NCI-H446 treated with DMSO at 0.1 percent for 48 hours (cell line): ENCODE results near the gene RAB3GAP1.
"Not testable (repeated sequence)": the region's sequence is repeated elsewhere in the genome, so short reads cannot be mapped to it uniquely, and the experiment has no call there.

Experiments used
- DNase-seq: peaks from one replicate; lab custom pipeline; 2025; lab: John Stamatoyannopoulos, UW

RAB3GAP1 gene

GRCh38 chr2:135055182-135055786 is 3.2 kb downstream of the RAB3GAP1 start:
- DNase-seq: no peak

- no peak for DNase-seq
These were observed 4.7 kb downstream of the RAB3GAP1 start for GRCh38 chr2:135056790-135057189.

GRCh38 chr2:135059577-135059976 is 7.5 kb downstream of the RAB3GAP1 start:
- no peak for DNase-seq

DNA sequence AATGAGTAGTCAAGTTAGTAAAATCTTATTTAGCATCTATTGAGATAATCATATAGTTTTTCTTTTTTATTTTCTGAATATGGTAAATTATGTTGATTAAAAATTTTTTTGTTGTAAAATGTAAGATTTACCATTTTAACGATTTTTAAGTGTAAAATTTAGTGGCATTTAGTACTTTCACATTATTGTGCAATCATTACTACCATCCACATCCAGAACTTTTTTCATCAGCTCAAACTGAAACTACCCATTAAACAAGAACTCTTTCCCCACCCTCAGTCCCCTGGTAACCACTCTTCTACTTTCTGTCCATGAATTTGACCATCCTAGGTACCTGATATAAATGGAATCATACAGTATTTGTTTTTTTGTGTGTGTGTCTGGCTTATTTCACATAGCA is 11.1 kb downstream of the RAB3GAP1 start:
- DNase-seq: no peak

GRCh38 chr2:135064149-135064548 is 12.1 kb downstream of the RAB3GAP1 start:
- DNase-seq: no peak

DNA sequence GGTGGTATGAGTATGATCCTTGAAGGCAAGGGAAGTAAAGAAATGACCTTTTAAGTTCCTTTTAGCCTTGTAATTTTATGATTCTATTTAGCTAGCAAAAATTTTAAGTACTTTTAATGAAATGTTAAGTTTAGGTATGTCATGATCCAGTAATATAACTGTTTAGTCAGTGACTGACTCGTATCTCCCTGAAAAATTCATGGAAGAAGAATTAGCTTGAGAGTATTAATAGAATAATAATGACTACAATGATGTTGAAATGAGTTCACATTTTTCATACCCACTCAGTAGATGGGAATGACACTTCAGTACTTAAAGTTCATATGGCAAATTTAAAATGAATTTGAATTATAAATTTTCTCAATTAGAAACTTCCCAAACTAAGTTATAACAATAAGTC is 14.6 kb downstream of the RAB3GAP1 start:
- DNase-seq: no peak

DNA sequence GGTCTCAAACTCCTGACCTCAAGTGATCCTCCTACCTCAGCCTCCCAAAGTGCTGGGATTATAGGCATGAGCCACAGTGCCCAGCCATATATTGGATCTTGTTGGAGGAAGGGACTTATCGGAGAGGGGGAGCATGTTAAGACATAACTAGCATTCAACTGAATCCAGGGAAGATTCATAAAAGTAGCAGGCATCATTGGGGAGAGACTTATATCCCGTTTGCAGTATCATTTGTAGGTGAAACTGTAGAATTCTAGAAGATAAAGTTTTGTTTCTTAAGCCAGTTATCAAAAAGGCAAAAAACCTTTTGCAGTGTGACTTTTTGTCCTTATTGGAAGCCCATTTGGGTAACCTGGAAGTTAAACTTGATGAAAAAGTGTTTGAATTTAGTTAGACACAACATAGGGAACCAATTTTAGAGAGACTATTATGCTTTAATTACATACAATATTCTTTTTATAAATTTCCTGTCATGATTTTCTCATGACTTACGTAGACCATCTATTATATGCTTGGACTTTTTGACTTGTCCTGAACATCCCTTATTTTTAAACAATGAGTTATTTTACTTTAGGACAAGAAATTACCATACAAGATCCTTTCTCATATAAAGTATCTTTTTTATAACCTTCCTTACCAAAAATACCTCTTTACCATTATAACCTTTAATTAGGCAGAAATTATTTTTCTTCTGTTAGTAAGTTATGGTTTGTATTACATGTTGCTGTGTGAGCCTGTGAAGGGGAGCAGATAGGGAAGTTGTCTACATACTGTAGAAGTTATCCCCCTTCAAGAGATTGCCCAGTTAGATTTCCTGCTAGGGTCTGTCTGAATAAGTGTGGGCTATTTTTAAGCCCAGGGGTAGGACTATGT is 20.3 kb downstream of the RAB3GAP1 start:
- DNase-seq: no peak

DNA sequence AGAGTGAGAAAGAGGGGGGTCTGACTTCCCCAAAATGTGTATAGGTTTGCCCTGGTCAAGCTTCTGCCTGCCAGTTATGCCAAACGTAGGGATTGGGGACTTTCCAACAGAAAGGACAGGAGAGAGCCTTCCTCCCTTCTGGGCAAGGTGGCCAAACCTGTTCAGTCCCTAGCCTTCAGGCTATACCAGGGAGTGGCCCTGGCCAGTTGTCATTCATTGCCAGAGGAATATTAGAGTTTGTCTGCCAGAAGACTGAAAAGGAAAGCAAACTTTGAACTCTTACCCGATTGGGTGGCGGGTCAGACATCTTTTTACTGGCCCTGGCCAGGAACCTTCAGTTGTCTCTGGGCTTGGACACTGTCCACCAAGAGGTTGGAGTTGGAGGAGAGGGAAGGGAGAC is 22.1 kb downstream of the RAB3GAP1 start:
- no peak for DNase-seq

DNA sequence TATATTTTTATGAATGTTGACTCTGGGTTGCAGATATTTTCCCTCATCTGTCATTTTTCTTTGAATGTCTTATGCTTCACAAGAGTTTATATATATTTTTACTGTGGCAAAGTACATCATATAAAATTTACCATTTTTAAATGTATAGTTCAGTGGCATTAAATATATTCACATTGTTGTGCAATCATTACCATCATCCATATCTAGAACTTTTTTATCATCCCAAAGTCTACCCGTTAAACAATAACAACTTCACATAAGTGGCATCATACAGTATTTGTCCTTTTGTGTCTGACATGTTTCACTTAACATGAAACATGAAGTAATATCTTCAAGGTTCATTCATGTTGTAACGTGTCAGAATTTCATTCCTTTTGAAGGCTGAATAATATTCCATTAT is 24.5 kb downstream of the RAB3GAP1 start:
- no peak for DNase-seq

- no peak for DNase-seq
These were observed 26.3 kb downstream of the RAB3GAP1 start for GRCh38 chr2:135078417-135078816.

- DNase-seq: no peak
These were observed 34.1 kb downstream of the RAB3GAP1 start for GRCh38 chr2:135086222-135086621.

DNA sequence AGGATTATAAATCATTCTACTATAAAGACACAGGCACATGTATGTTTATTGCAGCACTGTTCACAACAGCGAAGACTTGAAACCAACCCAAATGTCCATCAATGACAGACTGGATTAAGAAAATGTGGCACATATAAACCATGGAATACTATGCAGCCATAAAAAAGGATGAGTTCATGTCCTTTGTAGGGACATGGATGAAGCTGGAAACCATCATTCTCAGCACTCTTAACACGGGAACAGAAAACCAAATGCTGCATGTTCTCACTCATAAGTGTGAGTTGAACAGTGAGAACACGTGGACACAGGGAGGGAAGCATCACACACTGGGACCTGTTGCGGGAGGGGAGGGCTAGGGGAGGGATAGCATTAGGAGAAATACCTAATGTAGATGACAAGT is 37.5 kb downstream of the RAB3GAP1 start:
- DNase-seq: not testable (repeated sequence)

DNA sequence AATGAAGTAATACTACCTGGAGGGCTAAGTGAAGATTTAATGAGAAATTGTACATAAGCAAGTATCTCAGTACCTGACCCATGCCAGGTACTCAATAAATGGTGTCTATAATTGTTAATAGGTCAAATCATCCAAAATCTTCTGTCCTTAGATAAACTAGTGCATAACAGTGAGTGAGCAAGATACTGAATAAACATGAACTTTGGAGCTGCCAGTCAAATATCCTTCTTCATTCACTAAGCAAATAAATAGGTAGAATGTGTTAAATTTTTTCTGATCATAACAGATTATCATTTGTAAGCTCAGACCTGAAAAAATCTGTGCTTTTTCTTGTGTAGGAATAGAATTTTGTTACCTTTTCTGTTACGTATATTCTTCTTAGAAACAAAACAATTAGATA is 39.6 kb downstream of the RAB3GAP1 start:
- DNase-seq: no peak

DNA sequence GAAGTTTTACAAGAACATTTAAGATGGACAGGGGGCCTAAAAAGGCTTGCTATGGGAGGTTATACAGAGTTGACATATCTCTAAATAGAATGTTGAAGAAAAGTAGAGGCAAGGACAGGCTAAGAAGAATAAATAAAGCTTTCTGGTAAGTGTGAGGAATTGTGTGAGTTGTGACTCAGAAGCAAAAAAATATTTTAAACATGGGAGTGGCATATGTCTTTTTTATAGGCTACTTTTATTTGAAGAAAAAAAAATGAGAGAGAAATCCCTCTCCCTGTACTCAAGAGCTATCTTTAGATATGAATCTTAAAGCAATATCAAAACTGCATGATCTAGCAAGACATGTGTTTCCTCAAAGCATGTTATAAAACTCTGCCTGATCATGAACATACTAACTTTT is 41.1 kb downstream of the RAB3GAP1 start:
- no peak for DNase-seq

- no peak for DNase-seq
These were observed 41.7 kb downstream of the RAB3GAP1 start for GRCh38 chr2:135093670-135094330.

DNA sequence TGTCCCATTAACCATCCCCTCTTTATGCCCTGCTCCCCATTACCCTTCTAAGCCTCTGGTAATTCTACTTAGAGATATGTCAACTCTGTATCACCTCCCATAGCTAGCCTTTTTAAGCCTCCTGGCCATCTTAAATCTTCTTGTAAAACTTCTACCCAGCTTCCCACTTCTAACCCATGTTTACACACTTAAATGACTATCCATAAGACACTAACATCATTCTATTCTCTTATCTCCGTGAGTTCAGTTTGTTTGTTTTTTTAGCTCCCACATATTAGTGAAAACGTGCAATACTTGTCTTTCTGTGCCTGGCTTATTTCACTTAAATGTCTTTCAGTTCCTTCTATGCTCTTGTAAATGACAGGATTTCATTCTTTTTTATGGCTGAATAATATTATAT is 42.4 kb downstream of the RAB3GAP1 start:
- DNase-seq: no peak

DNA sequence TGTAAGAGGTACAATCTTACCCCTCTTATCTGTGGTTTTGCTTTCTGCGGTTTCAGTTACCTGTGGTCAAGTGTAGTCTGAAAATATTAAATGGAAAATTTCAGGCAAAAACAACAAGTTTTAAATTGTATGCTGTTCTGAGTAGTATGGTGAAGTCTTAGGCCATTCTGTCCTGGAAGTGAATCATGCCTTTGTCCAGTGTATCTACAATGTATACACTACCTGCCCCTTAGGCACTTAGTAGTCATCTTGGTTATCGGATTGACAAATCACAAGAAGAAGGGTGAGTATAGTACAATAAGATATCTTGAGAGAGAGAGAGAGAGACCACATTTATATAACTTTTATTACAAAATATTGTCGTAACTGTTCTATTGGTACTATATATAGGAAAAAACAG is 43.5 kb downstream of the RAB3GAP1 start:
- DNase-seq: no peak

DNA sequence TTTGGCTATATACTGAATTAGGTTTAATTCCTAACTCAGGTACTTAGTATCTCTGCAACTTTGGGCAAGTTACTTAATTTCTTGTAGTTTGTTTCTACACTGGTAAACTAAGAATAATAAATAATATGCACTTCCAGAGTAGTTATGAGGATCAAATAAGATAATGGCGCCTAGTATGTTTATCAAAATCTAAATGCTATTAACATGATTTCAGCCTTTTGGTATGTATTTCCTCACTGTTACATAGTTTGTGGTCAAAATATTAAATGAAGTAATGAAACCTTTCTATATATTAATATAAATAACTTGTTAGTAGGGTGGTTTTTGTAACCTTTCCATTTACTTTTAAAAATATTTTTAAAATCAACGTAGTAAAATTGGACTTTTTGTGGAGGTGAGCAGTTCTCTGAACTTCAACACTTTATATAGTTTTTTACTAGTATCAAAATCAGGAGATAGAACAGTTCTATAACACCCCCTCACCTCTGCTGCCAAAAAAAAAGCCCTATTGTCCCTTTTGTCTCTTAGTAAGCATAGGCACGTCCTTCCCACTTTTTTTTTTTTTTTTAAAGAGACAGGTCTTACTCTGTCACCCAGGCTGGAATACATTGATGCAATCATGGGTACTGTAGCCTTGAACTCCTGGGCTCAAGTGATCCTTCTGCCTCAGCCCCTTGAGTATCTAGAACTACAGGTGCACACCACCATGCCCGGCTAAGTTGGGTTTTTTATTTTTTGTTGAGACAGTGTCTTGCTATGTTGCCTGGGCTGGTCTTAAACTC is 44.8 kb downstream of the RAB3GAP1 start:
- no peak for DNase-seq

- DNase-seq: no peak
These were observed 45.6 kb downstream of the RAB3GAP1 start for GRCh38 chr2:135097532-135098231.

DNA sequence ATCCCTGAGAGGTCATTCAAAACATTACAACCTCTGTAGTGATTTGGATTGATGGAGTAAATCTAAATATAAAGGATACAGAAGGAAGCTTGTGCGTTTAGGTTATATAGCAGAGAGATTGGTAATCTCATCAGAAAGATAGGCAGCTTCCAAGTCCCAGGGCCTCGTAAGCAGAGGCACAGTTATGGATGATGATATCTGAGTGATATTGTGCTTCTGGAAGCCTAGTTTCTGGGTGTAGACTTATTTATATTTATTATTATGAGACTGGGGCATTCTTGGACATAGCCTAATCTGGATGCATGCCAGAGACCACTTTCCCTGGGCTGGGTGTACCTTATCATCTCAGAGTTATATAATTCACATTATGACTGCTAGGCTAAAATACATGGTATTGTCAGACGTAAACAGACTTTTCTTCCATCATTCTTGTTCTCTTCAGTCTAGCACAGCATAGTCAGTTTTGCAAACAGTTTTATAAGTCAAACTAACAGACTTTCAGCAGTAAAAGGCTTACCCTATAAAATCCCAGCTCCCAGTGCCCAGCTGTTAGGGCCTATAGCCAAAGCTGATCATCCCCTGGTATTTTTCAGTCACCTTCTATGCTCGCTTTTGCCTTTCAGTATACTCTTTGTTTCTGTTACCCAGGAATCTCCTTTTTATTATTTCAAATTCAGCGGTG is 47.9 kb downstream of the RAB3GAP1 start:
- no peak for DNase-seq

DNA sequence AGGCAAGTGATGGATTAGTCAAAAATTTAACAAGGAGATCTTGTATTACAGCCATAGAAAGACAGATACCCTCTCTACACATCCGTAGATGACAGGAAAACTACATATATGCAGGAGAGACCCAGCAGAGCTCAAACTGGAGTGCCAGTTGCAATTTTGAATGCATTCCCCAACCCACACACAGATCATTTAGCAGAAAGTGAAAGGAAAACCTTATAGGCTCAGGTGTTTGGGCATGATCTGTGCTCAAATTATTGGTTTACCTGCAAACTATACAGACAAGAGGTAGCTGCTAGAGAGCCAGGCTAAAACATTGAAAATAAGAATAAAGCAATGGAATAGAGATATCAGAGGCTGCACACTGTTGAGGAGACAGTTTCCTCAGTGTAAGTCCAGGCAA is 51.8 kb downstream of the RAB3GAP1 start:
- DNase-seq: no peak
